ENCODE results near the gene ECSIT.
A peak's percentile ranks its signal among the peaks of the same experiment; 100 is the strongest.

Gene ECSIT

GRCh38 chr19:11506967-11507366 is 22.0 kb downstream of the ECSIT start:
- Histone ChIP-seq H3K4me3 (ENCODE audit: low read depth, low read length) (no peak overlapping the region), H3K27me3 (replicated peaks) (no peaks in the 10 kb centered on the region), H3K36me3 (replicated peaks) (no peaks in the 10 kb centered on the region), H3K27ac (no peak overlapping the region)
- TF ChIP-seq CTCF (IDR thresholded peaks at IDR 0.05; ENCODE audit: low read depth, low read length, missing control alignments): no peak
- in situ Hi-C loops (cut with HindIII; ENCODE audit: low pct_ligation_motif_present, low sequenced_read_pairs): no loop called here
- DNase-seq: no peak

GRCh38 chr19:11506101-11506555 is 22.8 kb downstream of the ECSIT start:
- peak overlapping the region; percentile 74 for H3K27ac ChIP-seq
- peak overlapping the region; percentile 62 for H3K4me3 ChIP-seq (ENCODE audit: low read depth, low read length)
- TF ChIP-seq CTCF (IDR thresholded peaks at IDR 0.05; ENCODE audit: low read depth, low read length, missing control alignments): no peak
- in situ Hi-C loops (cut with HindIII; ENCODE audit: low pct_ligation_motif_present, low sequenced_read_pairs): no loop called here
- no peak for DNase-seq
- no peaks in the 10 kb centered on the region for H3K27me3 ChIP-seq (replicated peaks)
- H3K36me3 ChIP-seq (replicated peaks): no peaks in the 10 kb centered on the region

- H3K4me3 ChIP-seq (ENCODE audit: low read depth, low read length): peak within 1 kb of the TSS; percentile 62
- peak within 1 kb of the TSS; percentile 74 for H3K27ac ChIP-seq
- no peaks in the 10 kb centered on the region for H3K36me3 ChIP-seq (replicated peaks)
- H3K27me3 ChIP-seq (replicated peaks): no peaks in the 10 kb centered on the region
- peak; percentile 90 for DNase-seq
- in situ Hi-C loops (cut with HindIII; ENCODE audit: low pct_ligation_motif_present, low sequenced_read_pairs): no loop called here
- no peak for TF ChIP-seq CTCF (IDR thresholded peaks at IDR 0.05; ENCODE audit: low read depth, low read length, missing control alignments)
Measured at GRCh38 chr19:11505504-11506100, 23.3 kb downstream of the ECSIT start, which contains the start of gene ZNF653. TSS of gene ZNF653 (minus strand) at chr19:11505839. CDS start at chr19:11505786, 53 bp downstream.

GRCh38 chr19:11505032-11505503 is 23.9 kb downstream of the ECSIT start:
- Histone ChIP-seq H3K4me3 (ENCODE audit: low read depth, low read length) (peak overlapping the region; percentile 62), H3K36me3 (replicated peaks) (no peaks in the 10 kb centered on the region), H3K27ac (peak overlapping the region; percentile 74), H3K27me3 (replicated peaks) (no peaks in the 10 kb centered on the region)
- no peak for TF ChIP-seq CTCF (IDR thresholded peaks at IDR 0.05; ENCODE audit: low read depth, low read length, missing control alignments)
- DNase-seq: peak; percentile 94
- in situ Hi-C loops (cut with HindIII; ENCODE audit: low pct_ligation_motif_present, low sequenced_read_pairs): no loop called here

- no peak for TF ChIP-seq CTCF (IDR thresholded peaks at IDR 0.05; ENCODE audit: low read depth, low read length, missing control alignments)
- Histone ChIP-seq H3K4me3 (ENCODE audit: low read depth, low read length) (peak overlapping the region; percentile 62), H3K36me3 (replicated peaks) (no peaks in the 10 kb centered on the region), H3K27ac (no peak overlapping the region), H3K27me3 (replicated peaks) (no peaks in the 10 kb centered on the region)
- in situ Hi-C loops (cut with HindIII; ENCODE audit: low pct_ligation_motif_present, low sequenced_read_pairs): no loop called here
- DNase-seq: no peak
Measured at GRCh38 chr19:11504502-11505031, 24.4 kb downstream of the ECSIT start.

Measured in brain microvascular endothelial cell (primary cell).